Measurements from ENCODE around the gene PRSS50.

The PRSS50 gene

GRCh38 chr3:46702246-46703012 lies 15.2 kb downstream of the PRSS50 start:
- DNase-seq: no peak
- Histone ChIP-seq H3K36me3 (no peaks in the 10 kb centered on the region), H3K27me3 (no peaks in the 10 kb centered on the region), H3K4me1 (peaks cover 10% of the 10 kb centered on the region), H3K9me3 (no peaks in the 10 kb centered on the region), H3K4me3 (ENCODE audit: low read depth, low read length) (no peak overlapping the region; the same call in 1 of the 2 replicates)
- TF ChIP-seq, protein P1, sequence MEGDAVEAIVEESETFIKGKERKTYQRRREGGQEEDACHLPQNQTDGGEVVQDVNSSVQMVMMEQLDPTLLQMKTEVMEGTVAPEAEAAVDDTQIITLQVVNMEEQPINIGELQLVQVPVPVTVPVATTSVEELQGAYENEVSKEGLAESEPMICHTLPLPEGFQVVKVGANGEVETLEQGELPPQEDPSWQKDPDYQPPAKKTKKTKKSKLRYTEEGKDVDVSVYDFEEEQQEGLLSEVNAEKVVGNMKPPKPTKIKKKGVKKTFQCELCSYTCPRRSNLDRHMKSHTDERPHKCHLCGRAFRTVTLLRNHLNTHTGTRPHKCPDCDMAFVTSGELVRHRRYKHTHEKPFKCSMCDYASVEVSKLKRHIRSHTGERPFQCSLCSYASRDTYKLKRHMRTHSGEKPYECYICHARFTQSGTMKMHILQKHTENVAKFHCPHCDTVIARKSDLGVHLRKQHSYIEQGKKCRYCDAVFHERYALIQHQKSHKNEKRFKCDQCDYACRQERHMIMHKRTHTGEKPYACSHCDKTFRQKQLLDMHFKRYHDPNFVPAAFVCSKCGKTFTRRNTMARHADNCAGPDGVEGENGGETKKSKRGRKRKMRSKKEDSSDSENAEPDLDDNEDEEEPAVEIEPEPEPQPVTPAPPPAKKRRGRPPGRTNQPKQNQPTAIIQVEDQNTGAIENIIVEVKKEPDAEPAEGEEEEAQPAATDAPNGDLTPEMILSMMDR (IDR thresholded peaks at IDR 0.05; ENCODE audit: low read depth, low read length): no peak

GRCh38 chr3:46701181-46701939 lies 16.3 kb downstream of the PRSS50 start, which contains the start of gene TMIE:
Gene TMIE, plus strand, starts transcription at chr3:46701392. Its CDS starts 96 bp downstream, at chr3:46701488.
- no peaks in the 10 kb centered on the region for H3K27me3 ChIP-seq

DNA sequence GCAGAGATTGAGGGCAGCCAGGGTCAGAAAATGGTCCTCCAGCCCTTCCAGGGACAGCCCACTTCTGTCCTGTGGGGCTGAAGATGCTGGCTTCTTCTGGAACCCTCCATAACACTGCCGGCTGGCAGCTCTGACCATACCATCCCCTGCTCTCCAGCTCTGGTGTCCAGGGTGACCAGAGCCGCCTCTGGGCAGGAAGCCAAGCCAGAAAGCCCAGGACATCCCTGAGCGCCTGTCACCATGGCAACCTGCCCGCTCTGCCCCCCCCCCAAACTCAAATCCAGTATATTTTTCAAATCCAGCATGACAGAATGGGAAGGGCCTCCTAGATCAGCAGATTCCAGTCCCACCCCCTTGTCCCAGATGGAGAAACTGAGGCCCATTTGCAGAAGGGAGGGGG lies 16.9 kb downstream of the PRSS50 start:
- Histone ChIP-seq H3K9me3 (no peaks in the 10 kb centered on the region), H3K27me3 (no peaks in the 10 kb centered on the region), H3K4me3 (ENCODE audit: low read depth, low read length) (peak overlapping the region; percentile 43), H3K4me1 (peaks cover 10% of the 10 kb centered on the region), H3K36me3 (no peaks in the 10 kb centered on the region)
- DNase-seq: peak; percentile 72
- TF ChIP-seq, protein P1 (IDR thresholded peaks at IDR 0.05; ENCODE audit: low read depth, low read length): no peak

More at GRCh38 chr3:46701181-46701939, 16.3 kb downstream of the PRSS50 start, which contains the start of gene TMIE:
- DNase-seq: peak; percentile 37
- TF ChIP-seq, protein P1 (IDR thresholded peaks at IDR 0.05; ENCODE audit: low read depth, low read length): no peak
- Histone ChIP-seq H3K9me3 (no peaks in the 10 kb centered on the region), H3K4me3 (ENCODE audit: low read depth, low read length) (peak within 1 kb of the TSS; percentile 43), H3K36me3 (no peaks in the 10 kb centered on the region), H3K4me1 (peaks cover 10% of the 10 kb centered on the region)

- no peaks in the 10 kb centered on the region for H3K36me3 ChIP-seq
- H3K27me3 ChIP-seq: no peaks in the 10 kb centered on the region
- peaks cover 10% of the 10 kb centered on the region for H3K4me1 ChIP-seq
- no peaks in the 10 kb centered on the region for H3K9me3 ChIP-seq
- DNase-seq: no peak
- TF ChIP-seq, protein P1 (IDR thresholded peaks at IDR 0.05; ENCODE audit: low read depth, low read length): no peak
- H3K4me3 ChIP-seq (ENCODE audit: low read depth, low read length): no peak overlapping the region
Observed at GRCh38 chr3:46699676-46700523, 17.8 kb downstream of the PRSS50 start.

GRCh38 chr3:46695962-46696894 lies 21.4 kb downstream of the PRSS50 start:
- Histone ChIP-seq H3K9me3 (no peaks in the 10 kb centered on the region), H3K36me3 (no peaks in the 10 kb centered on the region), H3K4me3 (ENCODE audit: low read depth, low read length) (no peak overlapping the region), H3K27me3 (no peaks in the 10 kb centered on the region), H3K4me1 (peaks cover 10% of the 10 kb centered on the region)
- TF ChIP-seq, protein P1 (IDR thresholded peaks at IDR 0.05; ENCODE audit: low read depth, low read length): no peak
- no peak for DNase-seq
